ENCODE data around the gene CAPN2. TPM values are rescaled to one million over a fixed set of nuclear protein-coding genes. Genes with fewer than 3 reads are reported as not detected.

CAPN2 gene
- 258 and 261 TPM in 2 replicates for total RNA-seq

GRCh38 chr1:223712194-223712849 is at the start of gene CAPN2:
CAPN2 (plus strand) TSS chr1:223712539; CDS start chr1:223712641, 102 bp downstream.
- Histone ChIP-seq H3K27me3 (ENCODE audit: control insufficient read depth, insufficient read depth, low read length) (no peaks in the 10 kb centered on the region), H3K36me3 (ENCODE audit: control insufficient read depth, insufficient read depth, low read length) (peaks cover 1% of the 10 kb centered on the region), H3K4me3 (ENCODE audit: low read depth, low read length) (peak within 1 kb of the TSS; percentile 86)
- TF ChIP-seq CTCF (IDR thresholded peaks at IDR 0.05; ENCODE audit: insufficient read depth, low read length, poor library complexity, severe bottlenecking): peak; percentile 44
- no peak for DNase-seq (ENCODE audit: low read depth)

GRCh38 chr1:223662943-223663342 is 49.4 kb upstream of the CAPN2 start:
- Histone ChIP-seq H3K27me3 (ENCODE audit: control insufficient read depth, insufficient read depth, low read length) (no peaks in the 10 kb centered on the region), H3K36me3 (ENCODE audit: control insufficient read depth, insufficient read depth, low read length) (no peaks in the 10 kb centered on the region), H3K4me3 (ENCODE audit: low read depth, low read length) (no peak overlapping the region)
- TF ChIP-seq CTCF (IDR thresholded peaks at IDR 0.05; ENCODE audit: insufficient read depth, low read length, poor library complexity, severe bottlenecking): no peak
- no peak for DNase-seq (ENCODE audit: low read depth)

- H3K36me3 ChIP-seq (ENCODE audit: control insufficient read depth, insufficient read depth, low read length): no peaks in the 10 kb centered on the region
- H3K27me3 ChIP-seq (ENCODE audit: control insufficient read depth, insufficient read depth, low read length): no peaks in the 10 kb centered on the region
- TF ChIP-seq CTCF (IDR thresholded peaks at IDR 0.05; ENCODE audit: insufficient read depth, low read length, poor library complexity, severe bottlenecking): no peak
- no peak for DNase-seq (ENCODE audit: low read depth)
- no peak overlapping the region for H3K4me3 ChIP-seq (ENCODE audit: low read depth, low read length)
Measured at GRCh38 chr1:223664106-223664505, 48.2 kb upstream of the CAPN2 start.

- no peak for TF ChIP-seq CTCF (IDR thresholded peaks at IDR 0.05; ENCODE audit: insufficient read depth, low read length, poor library complexity, severe bottlenecking)
- no peak for DNase-seq (ENCODE audit: low read depth)
- no peak within 1 kb of the TSS for H3K4me3 ChIP-seq (ENCODE audit: low read depth, low read length)
- no peaks in the 10 kb centered on the region for H3K27me3 ChIP-seq (ENCODE audit: control insufficient read depth, insufficient read depth, low read length)
- no peaks in the 10 kb centered on the region for H3K36me3 ChIP-seq (ENCODE audit: control insufficient read depth, insufficient read depth, low read length)
Measured at GRCh38 chr1:223665592-223666312, 46.6 kb upstream of the CAPN2 start, which contains the start of gene CAPN8. CAPN8 (minus strand) TSS chr1:223665701; CDS start chr1:223665646, 55 bp downstream.

- Histone ChIP-seq H3K4me3 (ENCODE audit: low read depth, low read length) (no peak overlapping the region), H3K36me3 (ENCODE audit: control insufficient read depth, insufficient read depth, low read length) (no peaks in the 10 kb centered on the region), H3K27me3 (ENCODE audit: control insufficient read depth, insufficient read depth, low read length) (no peaks in the 10 kb centered on the region)
- TF ChIP-seq CTCF (IDR thresholded peaks at IDR 0.05; ENCODE audit: insufficient read depth, low read length, poor library complexity, severe bottlenecking): no peak
- no peak for DNase-seq (ENCODE audit: low read depth)
Measured at GRCh38 chr1:223667484-223668182, 44.7 kb upstream of the CAPN2 start.

Measured in kidney epithelial cell (primary cell).